Dendritic cell treated with granulocyte-macrophage colony-stimulating factor and Interleukin-4, amounts not matched to agents 40 ng/mL and 50 ng/mL, for 4 days (primary cell): Measurements from ENCODE around the gene AHNAK2.

ENCODE experiments used
- H3K27ac Mint-ChIP-seq: one replicate; pipeline ENCODE4 v1.8.0; 2022; ENCODE audit warnings: mild to moderate bottlenecking, mixed read lengths
- H3K27me3 Mint-ChIP-seq: one replicate; pipeline ENCODE4 v1.8.0; 2022; ENCODE audit warnings: mild to moderate bottlenecking, mixed read lengths
- H3K36me3 Mint-ChIP-seq: one replicate; pipeline ENCODE4 v1.8.0; 2022; ENCODE audit warnings: low read depth, mixed read lengths
- H3K4me1 Mint-ChIP-seq: one replicate; pipeline ENCODE4 v1.8.0; 2022; ENCODE audit warnings: low read depth, mixed read lengths
- H3K4me3 Mint-ChIP-seq: one replicate; pipeline ENCODE4 v1.8.0; 2022; ENCODE audit warnings: mild to moderate bottlenecking, moderate library complexity, mixed read lengths
- H3K9me3 Mint-ChIP-seq: one replicate; pipeline ENCODE4 v1.8.0; 2022; ENCODE audit warnings: mixed read lengths
- intact Hi-C: fragments of 100-400 bp; cut with micrococcal nuclease; formaldehyde crosslinking; loops from one replicate; pipeline ENCODE4 v1.15.0; 2022

Gene AHNAK2

DNA sequence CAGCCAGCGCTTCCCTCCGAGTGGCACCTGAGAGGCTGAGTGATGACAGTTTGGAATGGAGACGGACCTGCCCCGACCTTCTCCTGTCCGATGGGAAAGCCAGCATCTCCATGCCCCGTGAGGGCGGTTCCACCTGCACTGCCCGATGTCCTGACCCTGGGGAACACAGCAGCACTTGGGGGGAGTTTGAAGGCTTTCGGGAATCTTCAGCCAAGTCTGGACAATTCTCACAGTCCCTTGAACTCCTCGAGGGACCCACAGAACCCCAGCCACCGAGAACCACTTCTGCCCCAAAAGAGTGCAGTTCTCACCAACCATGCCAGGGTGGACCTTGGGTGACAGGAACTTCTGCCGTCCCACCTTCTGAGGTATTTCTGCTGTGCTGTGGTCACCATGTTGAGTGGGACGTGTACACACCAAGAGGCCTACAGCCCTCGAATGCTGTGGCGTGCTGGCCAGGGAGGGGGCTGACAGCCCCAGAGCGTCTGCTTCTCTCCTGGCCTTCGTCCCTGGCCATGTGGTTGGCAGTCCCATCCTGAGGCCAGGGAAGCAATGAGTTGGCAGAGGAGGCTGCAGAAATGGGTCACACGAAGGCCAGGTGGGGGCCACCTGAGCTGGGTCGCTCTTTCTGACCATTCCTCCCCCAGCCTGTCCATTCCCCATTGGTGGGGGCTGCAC is 8.5 kb upstream of the AHNAK2 start:
- Mint-ChIP-seq H3K27ac (peak overlapping the region; percentile 85), H3K36me3 (no peaks in the 10 kb centered on the region), H3K4me3 (peak overlapping the region; percentile 75), H3K4me1 (peaks cover 34% of the 10 kb centered on the region), H3K27me3 (peaks cover 28% of the 10 kb centered on the region), H3K9me3 (no peaks in the 10 kb centered on the region)
- intact Hi-C loops, result no loop called here

DNA sequence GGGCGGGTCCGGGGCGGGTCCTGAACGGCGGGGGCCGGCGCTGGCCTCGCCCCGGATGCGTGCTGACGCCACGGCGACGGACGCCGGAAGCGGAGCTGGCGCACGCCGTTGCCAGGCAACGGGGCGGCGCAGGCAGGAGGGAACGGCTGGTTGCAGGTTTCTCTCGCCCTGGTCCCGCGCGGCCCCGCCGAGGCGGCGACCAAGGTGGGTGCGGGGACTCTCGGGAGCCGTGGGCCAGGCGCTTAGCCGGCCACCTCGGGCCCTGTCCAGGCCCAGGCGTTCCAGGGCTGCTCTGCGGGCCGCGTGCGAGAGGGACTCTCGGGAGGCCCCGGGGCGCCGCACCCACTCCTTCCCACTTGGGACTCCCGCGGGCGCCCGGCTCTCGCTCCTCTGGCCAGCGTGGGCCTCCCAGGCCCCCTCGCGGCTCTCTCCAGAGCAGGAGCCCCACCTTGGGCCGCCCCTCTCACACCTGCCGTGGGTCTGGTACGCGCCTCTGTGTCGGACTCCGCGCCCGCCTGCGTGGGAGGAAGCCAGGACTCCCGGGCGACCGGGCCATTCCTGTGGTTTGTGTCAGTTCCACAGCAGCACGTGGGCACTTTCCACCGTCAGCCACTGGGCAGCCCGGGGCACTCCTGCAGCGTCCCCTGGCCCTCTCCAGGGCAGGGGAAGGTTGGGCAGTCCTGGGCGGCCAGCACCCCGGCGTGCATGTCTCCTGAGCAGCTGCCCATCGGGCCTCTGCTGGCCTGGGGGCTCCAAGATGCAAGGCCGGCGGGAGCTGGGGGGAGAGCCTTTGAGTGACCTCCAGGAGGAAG is 7.7 kb upstream of the AHNAK2 start, which contains the start of gene CLBA1:
TSS of gene CLBA1 (plus strand) at position 114 of the 812 bp plus-strand sequence. CDS start at position 758, 644 bp downstream.
- Mint-ChIP-seq H3K27ac (peak within 1 kb of the TSS; percentile 85), H3K36me3 (no peaks in the 10 kb centered on the region), H3K27me3 (peaks cover 34% of the 10 kb centered on the region), H3K4me1 (peaks cover 34% of the 10 kb centered on the region), H3K9me3 (no peaks in the 10 kb centered on the region), H3K4me3 (peak within 1 kb of the TSS; percentile 75)
- intact Hi-C loops, result loop anchor here (1.0 kb wide), 1 partner anchor 35 kb away; the partner anchor contains the start of gene CDCA4

DNA sequence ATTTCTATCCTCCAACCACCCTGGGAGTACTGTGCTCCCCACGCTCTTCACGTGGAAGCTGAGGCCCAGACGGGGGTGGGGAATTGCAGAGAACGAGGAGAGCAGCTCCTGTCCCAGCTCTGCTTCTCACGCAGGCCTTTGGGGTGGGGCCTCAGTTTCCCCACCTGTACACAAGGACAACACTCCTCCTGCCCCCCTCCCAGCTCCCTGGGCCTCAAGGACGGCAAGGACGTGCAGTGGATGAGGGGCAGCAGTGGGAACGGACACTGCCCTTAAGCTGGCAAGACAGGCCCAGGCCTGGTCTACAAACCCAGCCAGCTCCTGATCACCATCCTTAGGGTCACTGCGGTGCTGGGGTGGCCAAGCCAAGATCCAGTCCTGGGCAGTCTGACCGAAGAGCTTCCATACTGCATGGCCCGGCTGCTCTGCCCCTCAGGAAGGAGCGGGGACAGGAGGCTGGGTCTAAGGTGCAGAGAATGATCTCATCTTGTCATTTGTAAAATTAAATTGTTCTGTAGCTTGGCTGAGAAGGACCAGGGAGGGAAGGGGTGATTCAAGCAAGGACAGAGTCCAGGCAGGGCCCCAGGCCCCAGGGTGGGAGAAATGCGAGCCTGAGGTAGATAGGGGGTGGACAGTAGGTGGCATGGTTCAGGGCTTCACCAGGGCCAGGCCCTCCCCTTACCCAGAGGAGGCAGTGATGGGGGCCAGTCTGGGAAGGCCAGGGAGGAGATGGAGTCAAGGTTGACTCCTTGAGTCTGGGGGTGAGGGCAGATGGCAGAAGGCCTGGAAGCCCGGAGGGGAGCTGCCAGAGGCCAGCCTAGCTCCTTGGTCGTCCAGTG is 6.1 kb upstream of the AHNAK2 start:
- H3K27ac Mint-ChIP-seq, result peak overlapping the region; percentile 85
- no peaks in the 10 kb centered on the region for H3K36me3 Mint-ChIP-seq
- H3K9me3 Mint-ChIP-seq, result no peaks in the 10 kb centered on the region
- H3K4me3 Mint-ChIP-seq, result peak overlapping the region; percentile 75
- H3K4me1 Mint-ChIP-seq, result peaks cover 34% of the 10 kb centered on the region
- intact Hi-C loops, result no loop called here
- H3K27me3 Mint-ChIP-seq, result peaks cover 50% of the 10 kb centered on the region

DNA sequence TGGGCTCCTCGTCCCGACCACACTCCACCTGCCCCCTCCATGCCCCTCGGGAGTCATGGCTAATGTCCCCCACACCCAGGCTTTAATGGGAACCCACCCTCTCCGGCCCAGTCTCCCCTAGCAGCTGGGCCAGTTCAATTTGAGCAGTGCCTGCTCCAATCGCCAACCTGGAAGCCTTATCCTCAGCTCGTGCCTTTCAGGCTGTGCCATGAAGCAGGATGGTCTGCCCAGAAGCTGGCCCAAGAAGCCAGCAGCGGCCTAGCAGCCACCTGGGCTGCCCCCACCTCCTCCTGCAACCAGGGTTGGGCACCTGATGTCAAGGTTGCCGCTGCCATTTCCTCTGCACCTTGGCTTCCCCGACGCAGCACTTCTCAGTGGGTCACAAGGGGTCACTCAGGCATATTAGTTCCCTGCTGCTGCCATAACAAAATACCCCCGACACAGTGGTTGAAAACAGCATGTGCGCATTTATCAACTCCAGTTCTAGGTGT is 5.1 kb upstream of the AHNAK2 start:
- Mint-ChIP-seq H3K4me3 (no peak overlapping the region), H3K27me3 (peaks cover 59% of the 10 kb centered on the region), H3K36me3 (no peaks in the 10 kb centered on the region), H3K9me3 (no peaks in the 10 kb centered on the region), H3K27ac (no peak overlapping the region), H3K4me1 (peaks cover 42% of the 10 kb centered on the region)
- intact Hi-C loops, result no loop called here

DNA sequence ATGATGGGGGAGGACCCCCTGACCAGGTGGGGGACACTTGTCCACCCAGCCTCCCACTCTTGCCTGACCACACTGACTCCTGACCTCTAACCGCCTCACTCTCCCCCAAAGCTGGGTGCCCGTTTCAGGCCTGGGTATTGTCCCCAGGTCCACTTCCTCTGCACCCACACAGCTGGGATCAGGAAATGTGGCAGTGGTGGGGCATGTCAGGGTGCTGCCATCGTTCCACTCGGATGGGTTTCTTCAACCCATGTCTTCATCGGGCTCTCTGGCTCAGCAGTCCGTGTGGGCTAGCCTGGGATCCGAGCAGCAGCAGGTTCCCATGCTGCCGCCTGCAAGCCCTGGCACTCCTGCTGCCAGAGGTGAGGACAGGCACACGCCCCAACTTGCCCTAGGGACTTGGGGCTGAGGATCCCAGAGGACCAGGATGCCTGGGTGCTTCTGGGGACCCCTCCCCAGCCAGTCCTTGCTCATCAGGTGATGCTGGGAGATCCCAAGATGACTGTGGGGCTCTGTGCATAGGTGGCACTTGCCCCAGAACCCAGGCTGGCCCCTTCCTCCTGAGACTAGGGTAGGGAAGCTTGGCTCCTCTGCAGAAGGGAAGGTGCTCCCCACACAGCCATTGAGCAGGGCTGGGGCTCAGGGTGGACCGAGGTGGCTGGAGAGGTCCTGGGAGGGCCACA is 4.5 kb upstream of the AHNAK2 start:
- H3K36me3 Mint-ChIP-seq, result no peaks in the 10 kb centered on the region
- H3K4me1 Mint-ChIP-seq, result peaks cover 45% of the 10 kb centered on the region
- no peaks in the 10 kb centered on the region for H3K9me3 Mint-ChIP-seq
- intact Hi-C loops, result no loop called here
- H3K4me3 Mint-ChIP-seq, result no peak overlapping the region
- no peak overlapping the region for H3K27ac Mint-ChIP-seq
- peaks cover 60% of the 10 kb centered on the region for H3K27me3 Mint-ChIP-seq

DNA sequence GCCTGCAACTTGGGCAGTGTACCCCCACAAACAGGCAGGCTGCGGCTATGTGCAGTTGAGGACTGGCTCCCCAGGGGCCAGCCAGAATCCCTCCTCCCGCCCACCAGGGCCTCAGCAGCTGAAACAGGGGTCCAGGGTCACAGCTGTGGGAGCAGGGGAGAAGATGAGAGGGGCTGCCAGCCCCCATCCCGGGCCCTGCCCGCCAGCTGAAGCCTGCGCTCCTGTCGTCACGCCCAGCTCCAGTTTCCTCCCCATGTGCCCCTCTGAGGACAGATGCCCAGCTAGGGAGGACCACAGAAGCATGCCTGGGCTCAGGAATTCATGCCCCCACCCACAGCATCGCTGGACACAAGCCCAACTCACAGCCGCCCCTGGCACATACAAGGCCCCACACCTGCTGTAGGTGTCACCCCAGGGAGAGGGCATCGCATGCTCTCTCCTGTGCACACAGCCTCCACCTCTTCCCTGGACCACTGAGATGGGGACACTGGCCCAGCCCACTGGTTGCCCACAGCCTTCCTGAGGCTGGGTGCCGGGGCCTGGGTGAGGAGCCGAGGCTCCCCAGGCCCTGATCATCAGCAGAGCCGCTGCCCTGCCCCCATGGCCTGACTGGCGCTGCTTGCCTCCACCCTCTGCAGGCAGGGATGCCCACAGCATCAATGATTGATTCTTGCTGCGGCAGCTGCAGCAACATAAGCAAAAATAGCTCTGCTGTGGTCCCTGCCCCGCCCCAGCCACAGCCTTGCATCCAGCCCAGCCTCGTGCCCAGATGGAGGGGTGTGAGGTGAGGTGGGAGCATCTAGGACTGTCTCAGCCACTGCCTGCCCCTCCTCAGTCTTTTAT is 3.7 kb upstream of the AHNAK2 start:
- intact Hi-C loops, result no loop called here
- no peak overlapping the region for H3K4me3 Mint-ChIP-seq
- peaks cover 64% of the 10 kb centered on the region for H3K27me3 Mint-ChIP-seq
- no peaks in the 10 kb centered on the region for H3K9me3 Mint-ChIP-seq
- H3K27ac Mint-ChIP-seq, result no peak overlapping the region
- H3K36me3 Mint-ChIP-seq, result no peaks in the 10 kb centered on the region
- H3K4me1 Mint-ChIP-seq, result peaks cover 43% of the 10 kb centered on the region

DNA sequence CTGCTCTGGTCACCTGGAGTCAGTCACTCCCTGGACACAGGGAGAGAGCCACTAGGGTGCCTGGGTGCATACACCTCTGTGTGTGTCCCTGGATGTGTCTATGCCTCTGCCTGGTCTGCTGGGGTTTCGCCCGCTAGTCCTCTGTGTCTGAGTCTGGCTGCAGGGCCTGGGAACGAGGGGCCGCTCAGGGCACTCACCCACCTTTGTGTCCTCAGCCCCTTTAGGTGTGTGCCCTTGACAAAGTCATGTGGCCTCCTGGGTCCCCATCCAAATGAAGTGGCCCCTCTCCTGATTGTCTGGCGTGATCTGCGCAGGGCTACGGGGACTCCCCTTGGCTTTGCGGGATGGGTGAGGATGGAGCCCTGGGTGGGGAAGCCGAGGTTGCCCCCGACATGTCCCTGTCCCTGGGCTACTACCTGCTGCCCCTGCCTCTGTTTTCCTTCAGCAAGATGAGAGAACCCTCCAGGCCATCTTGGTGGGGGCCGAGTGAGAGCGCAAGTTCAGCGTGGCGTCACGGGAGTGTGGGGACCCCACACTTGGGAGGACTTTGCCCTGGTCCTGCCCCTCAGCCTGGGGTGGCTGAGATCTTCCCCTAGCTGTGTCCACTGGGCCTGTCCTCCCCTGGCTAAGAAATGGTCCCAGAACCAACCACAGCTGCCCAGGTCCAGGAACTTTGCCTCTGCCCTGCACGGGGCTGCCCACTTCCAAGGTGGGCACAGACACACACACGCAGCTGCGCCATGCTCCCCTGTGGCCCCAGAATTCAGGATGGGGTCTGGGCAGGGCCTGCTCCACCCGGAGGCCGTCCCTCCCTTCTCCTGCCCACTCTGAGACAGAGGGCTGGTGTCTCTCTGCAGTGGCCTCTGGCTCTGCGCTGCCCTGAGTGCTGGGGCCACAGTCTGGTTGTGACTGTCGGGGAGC is 2.7 kb upstream of the AHNAK2 start:
- Mint-ChIP-seq H3K9me3 (no peaks in the 10 kb centered on the region), H3K36me3 (no peaks in the 10 kb centered on the region), H3K4me3 (no peak overlapping the region), H3K27ac (no peak overlapping the region), H3K4me1 (peaks cover 39% of the 10 kb centered on the region), H3K27me3 (peaks cover 65% of the 10 kb centered on the region)
- intact Hi-C loops, result no loop called here

DNA sequence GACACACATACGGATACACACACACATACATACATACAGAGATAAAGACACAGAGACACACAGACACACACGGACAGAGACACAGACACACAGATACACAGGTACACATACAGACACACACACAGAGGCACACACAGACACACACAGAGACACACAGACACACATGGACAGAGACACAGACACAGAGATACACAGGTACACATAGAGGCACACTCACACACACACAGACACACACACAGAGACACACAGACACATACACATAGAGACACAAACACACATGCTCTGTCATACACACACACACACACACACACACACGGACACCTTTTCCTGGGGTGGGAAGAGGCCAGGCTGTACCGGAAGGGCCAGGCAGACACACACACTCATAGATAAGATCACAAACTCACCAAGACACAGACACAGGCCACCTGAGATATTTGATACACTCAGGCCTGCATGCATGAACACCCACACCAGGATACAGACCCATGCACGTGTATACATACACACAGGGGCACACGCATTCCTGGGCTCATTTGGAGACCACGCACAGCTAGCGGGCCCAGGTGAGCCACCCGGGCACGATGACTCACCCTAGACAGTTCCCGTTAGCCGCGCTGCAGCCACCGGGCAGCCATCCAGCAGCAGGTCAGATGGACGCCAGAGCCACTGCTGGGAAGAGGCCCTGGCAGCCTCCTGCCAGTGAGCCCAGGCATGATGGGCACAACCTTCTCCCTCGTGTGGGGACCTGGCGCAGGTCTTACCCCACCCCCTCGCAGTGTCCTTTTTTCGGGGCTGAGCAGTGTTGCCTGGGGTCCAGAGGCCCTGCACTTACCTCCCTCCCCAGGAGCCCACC is 1.8 kb upstream of the AHNAK2 start:
- Mint-ChIP-seq H3K4me1 (peaks cover 38% of the 10 kb centered on the region), H3K27ac (no peak overlapping the region), H3K27me3 (peaks cover 69% of the 10 kb centered on the region), H3K36me3 (no peaks in the 10 kb centered on the region), H3K9me3 (no peaks in the 10 kb centered on the region), H3K4me3 (no peak overlapping the region)
- intact Hi-C loops, result loop anchor here (5.0 kb wide), 1 partner anchor 107 kb away; no protein-coding TSS in a partner anchor

DNA sequence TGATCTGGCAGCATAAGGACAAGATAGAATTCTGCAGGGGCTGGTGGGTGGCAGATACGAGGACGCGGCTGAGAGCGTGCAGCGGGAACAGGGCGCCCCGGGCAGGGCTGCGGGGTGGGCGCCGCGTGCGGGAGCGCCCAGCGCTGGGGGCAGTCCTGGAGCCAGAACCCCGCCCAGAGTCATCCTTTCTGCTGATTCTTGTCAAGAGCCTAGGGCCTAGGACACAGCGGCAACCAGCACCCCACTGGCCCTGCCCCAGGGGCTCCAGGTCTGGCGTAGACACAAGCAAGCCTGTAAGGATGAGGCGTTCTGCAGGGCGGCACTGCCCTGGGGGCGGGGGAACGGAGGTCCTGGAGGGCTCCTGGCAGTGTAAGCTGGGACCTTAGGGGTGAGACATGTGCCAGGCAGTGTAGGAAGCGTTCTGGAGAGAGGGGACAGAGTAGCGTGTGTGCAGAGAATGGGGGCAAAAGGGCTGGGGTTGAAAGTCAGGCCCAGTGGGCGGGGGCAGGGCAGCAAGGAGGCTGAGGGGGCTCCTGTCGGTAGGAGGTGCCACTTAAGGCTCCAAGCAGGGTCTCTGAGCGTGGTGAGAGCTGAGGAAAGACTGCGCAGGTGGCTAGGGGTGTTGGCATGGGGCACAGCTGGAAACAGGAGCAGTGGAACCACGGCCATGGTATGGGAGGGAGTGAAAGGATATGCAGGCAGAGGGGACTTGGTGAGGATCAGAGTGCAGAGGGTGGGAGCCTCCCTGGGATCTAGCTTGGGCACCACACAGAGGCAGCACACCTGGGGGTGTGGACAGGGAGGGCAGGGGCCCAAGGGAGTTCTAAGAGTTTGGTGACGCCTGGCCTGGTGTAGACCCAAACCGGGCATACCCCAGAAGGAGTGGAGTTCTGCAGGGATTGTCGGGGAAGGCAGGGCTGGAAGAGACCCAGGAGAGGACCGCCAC is 845 bp upstream of the AHNAK2 start:
- intact Hi-C loops, result loop anchor here (5.0 kb wide), 1 partner anchor 108 kb away; no protein-coding TSS in a partner anchor
- Mint-ChIP-seq H3K4me3 (peak overlapping the region; percentile 60), H3K27me3 (peaks cover 68% of the 10 kb centered on the region), H3K4me1 (peaks cover 32% of the 10 kb centered on the region), H3K36me3 (no peaks in the 10 kb centered on the region), H3K27ac (no peak overlapping the region), H3K9me3 (no peaks in the 10 kb centered on the region)

DNA sequence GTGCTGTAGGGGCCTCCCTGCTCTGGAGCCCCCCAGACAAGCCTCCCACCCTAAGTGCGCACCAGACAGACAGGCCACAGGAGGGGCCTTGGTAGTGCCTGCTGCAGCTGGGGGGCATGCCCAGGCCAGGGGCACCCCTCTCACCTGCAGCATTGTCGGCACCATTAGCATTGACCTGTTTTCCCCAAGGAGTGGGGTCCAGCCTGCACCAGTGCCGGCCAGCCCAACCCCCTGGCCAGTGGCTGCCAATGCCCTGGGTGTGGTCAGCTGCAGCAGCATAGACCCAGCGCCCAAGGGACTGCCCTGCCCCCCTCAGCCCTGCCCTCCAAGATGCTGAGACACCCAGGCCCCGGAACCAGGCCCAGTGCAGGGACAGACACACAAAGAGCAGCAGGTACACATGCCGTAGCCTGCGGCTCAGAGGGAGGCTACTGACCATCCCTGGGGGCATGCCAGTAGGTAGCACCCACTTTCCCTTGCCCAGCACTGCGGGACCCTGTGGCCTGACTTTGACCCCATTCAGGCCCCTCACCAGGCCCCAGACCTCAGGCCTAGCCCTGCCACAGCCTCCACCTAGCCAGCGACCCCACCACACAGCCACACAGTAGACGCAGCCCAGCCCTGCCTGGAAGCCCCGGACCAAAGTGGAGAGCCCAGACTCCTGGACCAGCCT is 1.0 kb downstream of the AHNAK2 start:
- intact Hi-C loops, result loop anchor here (5.0 kb wide), 1 partner anchor 110 kb away; no protein-coding TSS in a partner anchor
- no peak overlapping the region for H3K4me3 Mint-ChIP-seq
- H3K27ac Mint-ChIP-seq, result peak overlapping the region; percentile 26
- H3K9me3 Mint-ChIP-seq, result no peaks in the 10 kb centered on the region
- no peaks in the 10 kb centered on the region for H3K36me3 Mint-ChIP-seq
- H3K4me1 Mint-ChIP-seq, result peaks cover 21% of the 10 kb centered on the region
- H3K27me3 Mint-ChIP-seq, result peaks cover 60% of the 10 kb centered on the region
